NCI-H2227 (cell line): Measurements from ENCODE around the gene PTPN14.

Experiments used
- DNase-seq: peaks from one replicate; lab custom pipeline; 2025; ENCODE audit not compliant: unreplicated experiment; lab: John Stamatoyannopoulos, UW

PTPN14 gene

DNA sequence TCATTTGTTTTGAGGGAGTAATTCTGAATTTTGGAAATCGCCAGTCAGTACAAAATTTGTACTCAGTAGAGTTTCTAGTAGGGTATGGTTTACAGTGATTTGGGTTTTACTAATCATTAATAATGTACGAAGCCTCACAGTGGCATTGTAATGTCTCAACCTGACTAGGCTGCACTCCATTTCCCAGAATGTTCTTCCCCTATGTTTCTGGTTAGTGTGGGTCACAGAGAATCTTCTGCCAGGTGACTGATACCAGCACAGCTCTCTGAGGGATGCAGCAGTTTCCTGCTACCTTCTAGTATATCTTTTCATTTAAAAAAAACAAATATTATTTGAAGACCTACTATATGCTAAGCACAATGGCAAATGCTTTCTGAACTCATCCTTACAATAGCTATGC is 112.9 kb downstream of the PTPN14 start:
- no peak for DNase-seq

DNA sequence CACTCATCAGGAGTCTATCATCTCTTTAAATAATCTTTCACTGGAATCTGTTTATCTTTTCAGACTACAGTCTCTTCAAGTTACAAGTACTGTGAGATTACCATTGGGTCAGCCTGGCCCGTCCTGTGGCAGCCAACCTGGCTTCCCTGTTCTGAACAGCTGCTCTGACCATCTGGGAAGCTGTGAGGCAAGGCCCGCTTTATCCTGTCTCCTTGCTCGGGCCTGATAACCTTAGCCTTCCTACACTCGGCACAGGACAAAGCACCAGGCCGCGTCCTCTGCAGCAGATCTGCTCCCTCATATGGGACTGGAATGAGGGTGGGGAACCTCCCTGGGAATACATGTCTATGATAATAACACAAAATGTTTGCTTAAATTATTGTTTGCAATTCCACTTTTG is 113.3 kb downstream of the PTPN14 start:
- DNase-seq, result no peak

DNA sequence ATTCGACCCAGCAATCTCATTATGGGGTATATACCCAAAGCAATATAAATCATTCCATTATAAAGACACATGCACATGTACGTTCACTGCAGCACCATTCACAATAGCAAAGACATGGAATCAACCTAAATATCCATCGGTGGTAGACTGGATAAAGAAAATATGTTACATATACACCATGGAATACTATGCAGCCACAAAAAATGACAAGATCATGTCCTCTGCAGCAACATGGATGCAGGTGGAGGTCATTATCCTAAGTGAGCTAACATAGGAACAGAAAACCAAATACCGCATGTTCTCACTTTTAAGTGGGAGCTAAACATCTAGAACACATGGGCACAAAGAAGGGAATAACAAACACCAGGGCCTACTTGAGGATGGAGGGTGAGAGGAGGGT is 115.5 kb downstream of the PTPN14 start:
- DNase-seq, result no peak

DNA sequence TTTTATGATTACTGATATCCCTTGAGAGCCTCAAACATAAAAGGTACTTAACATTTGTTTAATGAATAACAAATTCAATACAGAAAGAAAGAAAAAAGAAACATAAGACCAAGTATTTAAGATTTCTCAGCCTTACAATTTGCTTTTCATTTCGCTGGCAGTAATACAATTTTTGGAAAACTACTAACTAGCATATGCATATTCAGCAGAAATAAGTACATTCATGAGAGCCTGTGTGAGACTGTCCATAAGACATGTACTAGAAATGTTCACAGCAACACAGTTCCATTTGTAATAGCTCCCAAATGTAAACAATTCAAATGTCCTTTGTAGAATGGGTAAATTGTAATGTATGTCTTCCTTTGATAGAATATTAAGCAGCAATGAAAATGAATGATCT is 119.2 kb downstream of the PTPN14 start:
- no peak for DNase-seq

DNA sequence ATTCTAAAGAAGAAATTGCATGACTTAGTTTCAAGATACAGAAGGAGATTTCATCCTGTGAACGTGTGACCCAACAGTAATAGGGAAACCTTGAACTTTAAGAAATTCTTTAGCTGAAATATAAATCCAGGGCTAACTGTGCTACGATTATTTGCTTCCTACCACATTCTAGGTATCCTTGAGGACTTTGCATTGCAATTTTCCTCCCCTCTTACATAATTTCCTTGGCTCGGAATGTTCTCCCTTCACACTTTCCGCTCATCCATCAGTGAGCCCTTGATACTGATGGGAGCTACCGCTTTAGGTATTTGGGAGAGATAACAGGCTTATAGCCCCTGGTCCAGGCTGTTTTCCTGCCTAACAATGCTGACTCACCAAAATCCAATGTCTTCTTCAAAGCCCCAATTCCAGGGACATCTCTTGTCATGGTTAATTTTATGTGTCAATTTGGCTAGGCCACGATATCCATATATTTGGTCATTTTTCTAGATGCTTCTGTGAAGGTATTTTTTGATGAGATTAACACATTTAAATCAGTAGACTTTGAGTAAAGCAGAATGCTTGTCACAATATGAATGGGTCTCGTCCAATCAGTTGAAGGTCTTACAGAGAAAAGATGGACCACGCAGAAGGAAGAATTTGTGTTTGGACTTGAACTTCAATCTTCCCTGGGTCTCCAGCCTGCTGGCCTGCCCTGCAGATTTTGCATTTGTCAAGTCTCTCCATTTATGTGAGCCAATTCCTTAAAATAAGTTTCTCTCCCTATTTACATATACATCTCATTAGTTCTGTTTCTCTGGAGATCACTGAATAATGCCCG is 121.2 kb downstream of the PTPN14 start:
- no peak for DNase-seq

DNA sequence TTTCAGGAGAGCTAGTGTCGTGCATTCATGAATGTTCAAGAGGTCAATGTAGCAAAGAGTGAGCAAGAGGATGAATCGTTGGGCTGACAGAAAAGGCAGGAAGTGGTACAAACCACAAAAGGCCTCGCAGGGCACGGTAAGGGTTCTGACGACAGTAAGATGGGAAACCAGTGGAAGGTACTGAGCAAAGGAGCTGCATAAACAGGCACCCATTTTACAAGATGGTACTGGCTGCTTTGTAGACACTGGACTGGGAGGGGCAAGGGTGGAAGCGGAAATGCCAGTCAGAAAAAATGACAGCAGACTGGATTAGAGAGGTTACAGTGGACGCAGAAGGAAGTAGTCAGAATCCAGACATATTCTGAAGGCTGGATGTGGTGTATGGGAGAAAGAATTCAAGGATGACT is 123.5 kb downstream of the PTPN14 start:
- no peak for DNase-seq

DNA sequence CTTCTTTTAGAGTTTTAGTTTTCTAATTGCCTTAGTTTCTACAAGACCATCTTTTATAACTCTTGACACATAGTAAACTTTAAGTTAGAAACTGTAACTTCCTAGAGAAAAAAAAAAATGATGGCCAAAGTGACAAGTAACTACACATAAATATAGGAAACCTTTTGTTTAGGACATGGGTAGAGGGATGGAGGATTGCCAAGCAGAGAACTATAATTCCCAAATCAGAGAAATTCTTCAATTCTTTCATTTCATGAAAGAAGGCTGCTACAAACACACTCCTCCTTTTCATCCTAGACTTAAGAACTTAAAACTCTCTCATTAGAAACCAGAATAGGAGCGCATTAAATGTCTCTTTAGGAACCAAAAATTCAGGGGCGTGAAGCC is 125.0 kb downstream of the PTPN14 start:
- DNase-seq, result no peak

DNA sequence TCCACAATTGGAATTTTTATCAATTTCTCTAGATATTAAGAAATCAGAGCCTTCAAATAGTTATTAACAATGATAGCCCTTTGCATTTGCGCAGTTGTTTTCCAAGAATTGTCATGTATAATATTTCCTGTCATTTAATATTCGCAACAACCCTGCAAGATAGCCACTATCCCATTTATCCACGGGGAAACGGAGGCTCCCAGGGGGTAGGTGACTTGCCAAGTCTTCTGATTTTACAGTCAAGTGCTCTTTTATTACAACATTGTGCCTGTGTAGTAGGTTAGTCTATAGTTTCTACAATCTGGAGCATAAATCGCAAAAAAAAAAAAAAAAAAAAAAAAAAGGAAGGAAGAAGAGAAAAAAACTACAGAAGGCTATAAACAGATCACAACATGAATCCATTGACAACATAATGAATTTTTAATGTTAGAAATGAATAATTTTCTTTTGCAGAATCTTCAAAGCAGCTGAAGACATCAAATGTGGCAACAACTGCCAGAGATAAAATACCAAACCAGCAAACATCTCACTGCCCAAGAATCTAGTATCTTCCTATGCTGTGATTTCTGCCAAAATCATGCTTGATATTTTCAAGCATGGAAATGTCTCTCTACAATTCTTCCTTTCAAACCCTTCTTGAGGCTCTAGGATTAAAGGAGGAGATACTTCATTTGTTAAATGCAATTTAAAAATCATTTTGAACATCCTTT is 125.5 kb downstream of the PTPN14 start:
- DNase-seq, result no peak

DNA sequence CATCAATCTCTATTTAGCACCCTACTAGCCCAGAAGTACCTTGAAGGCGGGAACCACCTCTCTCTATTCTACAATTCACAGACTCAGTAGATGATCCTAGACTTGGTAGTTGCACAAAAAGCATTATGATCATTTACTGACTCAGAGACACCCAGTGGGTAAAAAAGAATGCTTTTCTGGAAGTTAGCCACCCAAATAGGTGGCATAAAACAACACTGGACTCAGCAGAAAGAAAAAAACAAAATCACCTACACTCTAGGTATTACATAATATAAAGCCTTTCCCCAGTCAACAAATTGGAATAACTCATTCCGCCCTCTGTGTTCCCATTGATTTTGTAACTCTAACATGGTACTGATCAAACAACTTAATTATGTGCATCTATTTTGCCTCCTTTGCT is 126.3 kb downstream of the PTPN14 start:
- no peak for DNase-seq

DNA sequence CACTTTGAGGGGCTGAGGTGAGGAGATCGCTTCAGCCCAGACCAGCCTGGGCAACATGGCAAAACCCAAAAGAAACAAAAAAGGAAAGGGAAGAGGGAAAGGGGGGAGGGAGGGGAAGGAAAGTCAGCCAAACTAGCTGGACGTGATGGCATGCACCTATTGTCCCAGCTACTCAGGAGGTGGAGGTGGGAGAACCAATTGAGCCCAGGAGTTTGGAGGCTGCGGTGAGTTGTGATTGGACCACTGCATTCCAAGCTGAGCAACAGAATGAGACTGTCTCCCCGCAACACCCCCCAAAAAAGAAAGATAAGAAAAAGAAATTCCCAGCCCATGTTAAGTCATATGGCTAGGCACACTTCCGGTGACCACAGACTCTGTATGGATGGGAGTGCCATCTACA is 128.4 kb downstream of the PTPN14 start:
- no peak for DNase-seq

DNA sequence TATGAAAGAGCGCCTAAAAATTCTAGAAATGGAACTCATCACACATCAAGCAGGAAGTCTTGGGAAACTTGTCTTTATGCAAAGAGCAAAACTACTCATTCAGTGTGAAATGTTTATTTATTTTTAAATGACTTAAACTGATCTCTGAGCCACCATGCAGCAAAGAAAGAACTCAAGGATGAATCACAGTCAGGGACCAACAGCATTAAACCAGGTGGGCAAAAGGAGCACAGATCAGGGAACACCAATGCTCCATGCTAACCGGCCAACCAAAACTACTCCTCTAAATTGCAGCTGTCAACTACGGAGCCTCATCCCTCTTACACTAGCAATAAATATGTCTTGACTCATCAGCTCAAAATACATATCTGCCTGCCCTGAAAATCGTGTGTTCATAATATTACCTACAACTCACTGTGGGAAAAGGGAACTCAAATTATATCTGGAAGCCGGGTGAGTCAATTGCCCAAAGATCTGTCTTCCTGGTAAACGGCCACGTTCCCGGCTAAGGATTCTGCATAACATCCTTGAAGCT is 129.2 kb downstream of the PTPN14 start:
- no peak for DNase-seq

DNA sequence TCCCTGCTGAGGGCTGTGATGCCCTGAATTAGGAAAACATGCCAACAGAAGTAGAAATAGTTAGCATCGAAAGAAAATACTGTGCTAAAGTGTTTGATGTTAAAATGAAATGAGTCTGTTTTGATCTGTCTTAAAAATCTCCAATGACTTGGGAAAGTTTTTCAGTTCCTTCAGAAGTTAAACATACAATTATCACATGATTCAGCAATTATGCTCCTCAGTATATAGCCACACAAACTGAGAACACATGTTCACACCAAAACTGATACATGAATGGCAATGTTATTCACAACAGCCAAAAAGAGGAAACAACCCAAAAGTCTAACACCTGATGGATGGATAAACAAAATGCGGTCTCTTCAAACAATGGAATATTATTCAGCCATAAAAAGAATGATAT is 130.6 kb downstream of the PTPN14 start:
- DNase-seq, result no peak

DNA sequence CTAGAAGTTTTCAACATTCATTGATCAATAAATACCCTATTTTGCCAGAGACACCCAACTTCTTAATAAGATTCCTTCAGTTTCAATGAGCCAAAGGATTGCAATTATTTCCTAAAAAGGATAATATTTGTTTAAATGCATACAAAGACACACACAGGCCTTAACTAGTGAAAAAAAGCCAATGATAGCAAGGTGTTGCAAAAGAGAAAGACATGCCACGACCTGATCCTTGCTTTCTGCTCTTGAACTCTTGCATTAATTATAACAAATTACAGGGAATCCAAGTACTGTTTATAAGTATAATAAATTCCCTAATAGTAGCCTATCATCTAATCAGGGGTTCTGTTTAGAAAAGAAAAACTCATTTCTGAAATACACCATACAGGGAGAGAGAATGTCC is 131.1 kb downstream of the PTPN14 start:
- DNase-seq, result no peak

DNA sequence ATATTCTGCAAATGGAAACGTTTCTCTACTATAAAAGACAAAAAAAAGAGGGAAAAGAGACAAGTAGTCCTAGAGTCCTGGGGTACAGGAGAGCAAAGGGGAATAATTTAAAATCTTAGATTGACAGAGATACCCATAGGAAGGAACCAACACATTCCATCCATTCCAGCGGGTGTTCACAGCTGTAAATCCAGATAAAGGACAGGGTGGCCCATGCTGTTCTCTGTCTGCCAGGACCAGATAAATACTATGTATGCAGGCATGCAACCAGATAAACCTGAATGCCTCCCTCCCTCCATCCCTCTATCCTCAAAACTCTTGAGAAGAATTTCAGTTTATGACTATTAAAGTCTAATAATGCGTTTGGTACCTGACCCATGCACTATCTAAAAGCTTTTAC is 131.8 kb downstream of the PTPN14 start:
- DNase-seq, result no peak

DNA sequence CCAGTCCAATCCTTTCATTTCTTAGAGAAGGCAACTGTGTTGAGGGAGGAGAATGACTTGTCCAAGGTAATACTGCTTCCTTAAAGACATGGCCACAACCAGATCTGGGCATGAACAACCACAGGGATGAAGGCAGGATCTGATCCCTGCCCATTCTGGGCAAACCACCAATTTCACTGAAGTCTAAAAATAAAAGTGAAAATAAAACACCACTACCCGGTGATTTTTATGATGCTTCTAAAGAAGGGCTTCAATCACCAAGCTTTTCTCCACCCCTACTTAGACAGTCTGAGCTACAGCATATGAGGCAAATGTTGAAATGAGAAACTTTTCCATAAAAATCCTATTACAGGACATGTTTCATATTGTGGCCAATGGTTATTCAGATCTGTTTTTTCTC is 133.0 kb downstream of the PTPN14 start:
- no peak for DNase-seq

DNA sequence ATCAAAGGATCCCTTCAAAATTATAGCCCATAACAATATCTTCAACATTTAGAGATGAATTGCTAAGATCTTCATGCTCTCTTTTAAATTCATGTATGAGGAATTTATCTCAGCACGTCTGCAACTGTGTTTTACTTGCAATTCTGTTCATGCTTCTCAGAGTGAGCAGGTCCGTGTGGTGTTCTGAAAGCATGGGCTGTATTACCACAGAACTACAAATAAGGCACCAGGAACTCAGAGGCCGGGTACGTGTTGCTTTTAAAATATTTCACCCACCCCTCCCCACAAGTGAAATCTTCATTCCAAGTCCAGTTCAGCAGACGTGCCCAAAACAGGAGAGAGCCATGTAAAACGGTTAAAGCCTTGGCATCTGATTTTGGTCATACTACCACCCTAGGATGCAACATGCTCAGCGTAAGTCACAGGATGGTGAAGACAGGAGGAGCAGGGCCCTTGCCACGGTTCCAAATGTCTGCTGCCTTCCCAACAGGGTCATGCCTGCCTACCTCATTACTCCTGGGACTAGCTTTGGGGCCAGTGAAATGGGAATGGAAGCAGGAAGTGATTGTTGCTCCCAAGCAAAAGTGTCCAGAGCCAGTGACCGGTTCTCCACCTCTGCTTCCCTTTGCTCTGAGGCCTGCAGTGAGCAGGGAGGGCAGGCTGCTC is 133.7 kb downstream of the PTPN14 start:
- DNase-seq, result no peak

DNA sequence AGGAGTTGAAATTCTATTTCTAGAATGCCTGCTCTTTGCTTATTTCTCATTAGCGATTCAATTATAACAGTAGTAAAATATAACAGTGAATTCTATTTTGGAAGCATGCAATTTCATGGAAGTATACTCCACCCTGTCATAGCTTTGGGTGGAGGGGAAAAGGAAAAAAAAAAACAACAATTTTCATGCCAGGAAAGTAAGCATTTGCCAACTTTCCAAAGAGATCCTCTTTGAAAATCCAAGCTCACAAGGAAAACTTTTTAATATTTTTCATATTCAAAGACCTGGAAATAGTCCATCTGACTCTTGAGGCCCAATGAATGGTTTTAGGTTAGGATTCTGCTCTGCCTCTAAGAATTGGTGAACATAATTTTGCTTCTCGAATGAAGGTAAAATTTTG is 134.5 kb downstream of the PTPN14 start:
- no peak for DNase-seq

DNA sequence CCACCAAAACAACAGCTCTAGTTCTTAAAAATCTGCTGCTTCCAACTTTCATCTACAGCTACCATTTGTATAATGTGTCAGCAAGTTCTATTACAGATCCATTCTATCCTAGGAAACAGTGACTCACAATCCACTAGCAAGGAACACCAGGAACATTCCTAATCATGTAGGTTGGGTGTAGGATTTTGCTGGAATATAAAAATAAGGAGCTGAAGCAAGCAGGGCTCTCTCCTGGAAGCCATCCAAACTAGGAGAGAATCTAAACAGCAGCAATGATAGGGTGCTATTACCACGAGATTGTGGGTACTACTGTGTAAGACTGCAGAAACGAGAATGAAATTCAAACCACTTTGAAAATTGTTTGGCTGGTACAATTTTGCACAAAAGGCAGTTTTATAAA is 135.0 kb downstream of the PTPN14 start:
- DNase-seq, result no peak

DNA sequence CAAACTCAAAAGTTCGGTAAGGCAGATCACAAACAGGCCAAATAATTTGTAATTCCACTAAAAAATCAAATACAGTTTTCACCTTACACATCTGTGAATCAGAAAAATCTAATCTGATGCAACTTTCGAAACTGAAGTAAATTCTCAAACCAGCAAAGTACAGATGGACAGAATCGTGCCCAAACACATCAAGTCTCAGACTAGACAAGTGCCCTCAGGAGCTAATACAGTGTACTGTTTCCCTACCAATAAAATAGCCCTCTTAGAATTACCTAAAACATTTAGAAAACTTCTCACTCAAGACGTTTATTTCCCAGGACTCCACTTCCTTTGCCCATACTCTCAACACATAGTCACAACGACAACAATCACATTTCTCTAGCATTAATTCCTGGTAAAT is 136.3 kb downstream of the PTPN14 start:
- DNase-seq, result no peak

DNA sequence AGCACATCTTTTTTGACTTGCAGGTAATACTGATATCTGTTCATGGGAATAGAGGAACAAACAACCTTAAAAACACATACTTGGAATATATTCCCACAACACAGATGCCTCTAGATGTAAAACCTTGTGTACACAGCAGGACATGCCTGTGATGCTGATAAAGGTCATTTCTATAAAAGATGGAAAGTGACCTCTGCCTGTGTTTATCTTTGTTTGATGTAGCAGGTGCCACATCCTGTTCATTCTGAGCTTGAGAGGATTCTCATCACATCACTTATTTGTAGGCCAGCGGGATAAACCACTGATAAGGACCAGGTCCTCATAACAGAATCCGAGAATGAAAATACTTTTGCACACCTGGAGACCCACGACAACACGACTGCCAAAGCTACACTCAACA is 136.7 kb downstream of the PTPN14 start:
- DNase-seq, result peak; percentile 61

DNA sequence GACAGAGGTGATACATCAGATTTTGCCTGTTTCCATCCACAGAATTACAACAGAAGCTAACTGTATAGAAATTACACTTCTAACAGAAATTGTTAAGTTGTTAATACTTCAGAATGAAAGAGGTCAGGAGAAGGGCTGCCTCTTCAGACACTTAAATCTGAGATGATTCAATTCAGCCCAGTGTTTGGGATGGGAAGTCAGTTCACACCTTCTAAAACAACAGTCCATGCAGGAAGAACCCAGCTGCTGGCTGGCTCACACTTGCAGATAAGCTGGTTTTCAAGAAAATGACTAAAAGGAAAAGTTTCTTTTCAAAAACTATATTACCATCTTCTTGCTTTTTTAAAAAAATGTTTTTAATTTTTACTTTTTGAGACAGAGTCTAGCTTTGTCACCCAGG is 138.1 kb downstream of the PTPN14 start:
- DNase-seq, result no peak
